ENCODE measurements around the gene PI4K2B.
"Not testable (repeated sequence)": the region's sequence is repeated elsewhere in the genome, so short reads cannot be mapped to it uniquely, and the experiment has no call there.

The PI4K2B gene

DNA sequence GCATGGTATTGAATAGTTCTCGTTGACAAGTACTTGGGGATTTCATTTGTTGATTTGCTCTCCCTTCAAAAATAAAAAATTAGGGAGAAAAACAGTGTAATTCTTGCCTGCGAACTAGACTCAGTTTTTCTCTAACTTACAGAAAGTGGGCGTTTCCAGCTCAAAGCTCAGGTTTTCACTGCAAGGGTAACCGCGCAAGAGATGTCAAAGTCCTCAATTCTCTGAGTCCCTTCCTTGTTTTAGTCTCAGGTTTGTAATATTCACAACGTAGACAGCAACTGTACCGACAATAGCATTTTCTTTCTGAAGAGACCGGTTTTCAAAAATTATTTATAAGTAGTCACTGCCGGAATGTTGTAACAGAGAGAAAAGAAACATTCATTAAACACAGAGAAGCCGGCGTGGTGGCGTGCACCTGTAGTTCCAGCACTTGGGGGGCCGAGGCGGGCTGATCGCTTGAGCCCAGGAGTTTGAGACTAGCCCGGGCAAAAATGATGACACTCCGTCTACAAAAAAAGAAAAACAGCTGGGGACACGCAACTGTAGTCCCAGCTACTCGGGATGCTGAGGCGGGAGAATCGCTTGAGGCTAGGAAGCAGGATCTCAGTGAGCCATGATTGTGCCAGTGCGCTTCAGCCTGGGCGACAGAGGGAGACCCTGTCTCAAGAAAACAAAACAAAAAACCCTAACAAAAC is 79.5 kb downstream of the PI4K2B start:
- peaks cover 0 to 5% of the 10 kb centered on the region in 2 donors for H3K36me3 ChIP-seq (ENCODE audit: control insufficient read depth in 1 of 2, insufficient read depth in 2 of 2, low read length in 2 of 2)
- H3K9me3 ChIP-seq (ENCODE audit: control insufficient read depth in 1 of 2, low read length in 2 of 2): no peaks in the 10 kb centered on the region
- peak overlapping the region; percentile 80 to 95 for H3K4me3 ChIP-seq (ENCODE audit: low read depth in 1 of 2, low read length in 2 of 2)
- H3K4me1 ChIP-seq (ENCODE audit: control insufficient read depth in 1 of 2, insufficient read depth in 2 of 2, low read length in 2 of 2): peaks cover 9 to 10% of the 10 kb centered on the region in 2 donors
- no peaks in the 10 kb centered on the region for H3K27me3 ChIP-seq (ENCODE audit: control insufficient read depth in 1 of 2, insufficient read depth in 2 of 2, low read length in 2 of 2)
- H3K27ac ChIP-seq (ENCODE audit: low read depth, low read length): peak overlapping the region; percentile 80
- peak overlapping the region; percentile 76 to 83 for H3K9ac ChIP-seq (ENCODE audit: low read depth in 1 of 2, low read length in 2 of 2)

DNA sequence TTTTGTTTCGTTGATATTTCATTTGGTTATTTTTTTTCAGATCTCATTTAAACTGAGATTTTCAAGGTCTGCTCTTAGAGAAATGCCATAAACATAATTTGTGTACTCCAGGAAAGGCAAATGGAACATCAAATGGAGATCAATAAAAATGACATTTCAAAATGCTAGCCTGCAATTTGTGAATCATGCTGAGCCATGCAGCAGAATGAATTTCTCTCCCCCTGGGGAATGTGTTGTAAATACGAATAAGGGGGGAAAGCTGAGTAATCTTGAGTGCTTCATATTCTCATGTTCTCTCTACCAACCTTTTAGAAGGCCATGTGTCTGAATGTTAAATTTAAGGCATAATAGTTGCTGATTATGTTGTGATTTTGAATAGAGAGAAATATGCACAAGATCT is 86.5 kb downstream of the PI4K2B start:
- Histone ChIP-seq H3K27ac (ENCODE audit: low read depth, low read length) (no peak overlapping the region), H3K9ac (ENCODE audit: low read depth in 1 of 2, low read length in 2 of 2) (no peak overlapping the region), H3K36me3 (ENCODE audit: control insufficient read depth in 1 of 2, insufficient read depth in 2 of 2, low read length in 2 of 2) (peaks cover 0 to 16% of the 10 kb centered on the region in 2 donors), H3K27me3 (ENCODE audit: control insufficient read depth in 1 of 2, insufficient read depth in 2 of 2, low read length in 2 of 2) (no peaks in the 10 kb centered on the region), H3K4me1 (ENCODE audit: control insufficient read depth in 1 of 2, insufficient read depth in 2 of 2, low read length in 2 of 2) (no peaks in the 10 kb centered on the region), H3K4me3 (ENCODE audit: low read depth in 1 of 2, low read length in 2 of 2) (no peak overlapping the region), H3K9me3 (ENCODE audit: control insufficient read depth in 1 of 2, low read length in 2 of 2) (no peaks in the 10 kb centered on the region)

DNA sequence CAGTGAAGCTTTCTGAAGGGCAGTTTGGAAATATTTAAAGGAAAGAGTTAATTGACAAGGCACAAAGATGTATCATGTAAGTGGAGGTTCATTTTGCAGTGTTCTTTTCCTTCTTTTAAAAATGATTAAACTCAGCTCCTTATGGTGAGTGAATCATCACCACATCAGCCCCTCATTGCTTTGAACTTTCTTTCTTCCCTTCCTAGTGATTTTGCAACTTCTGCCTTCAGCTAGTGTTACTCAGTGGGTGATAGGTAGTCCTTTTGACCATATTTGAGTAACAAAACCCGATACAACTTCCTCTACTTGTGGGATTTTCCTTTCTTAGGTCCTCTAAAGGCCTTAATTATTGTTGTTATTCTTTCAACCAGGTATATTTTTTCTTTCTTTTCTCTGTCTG is 86.9 kb downstream of the PI4K2B start:
- no peaks in the 10 kb centered on the region for H3K27me3 ChIP-seq (ENCODE audit: control insufficient read depth in 1 of 2, insufficient read depth in 2 of 2, low read length in 2 of 2)
- H3K27ac ChIP-seq (ENCODE audit: low read depth, low read length): no peak overlapping the region
- H3K9ac ChIP-seq (ENCODE audit: low read depth in 1 of 2, low read length in 2 of 2): no peak overlapping the region
- H3K9me3 ChIP-seq (ENCODE audit: control insufficient read depth in 1 of 2, low read length in 2 of 2): no peaks in the 10 kb centered on the region
- H3K4me1 ChIP-seq (ENCODE audit: control insufficient read depth in 1 of 2, insufficient read depth in 2 of 2, low read length in 2 of 2): peaks cover 0 to 1% of the 10 kb centered on the region in 2 donors
- no peak overlapping the region for H3K4me3 ChIP-seq (ENCODE audit: low read depth in 1 of 2, low read length in 2 of 2)
- peaks cover 0 to 14% of the 10 kb centered on the region in 2 donors for H3K36me3 ChIP-seq (ENCODE audit: control insufficient read depth in 1 of 2, insufficient read depth in 2 of 2, low read length in 2 of 2)

DNA sequence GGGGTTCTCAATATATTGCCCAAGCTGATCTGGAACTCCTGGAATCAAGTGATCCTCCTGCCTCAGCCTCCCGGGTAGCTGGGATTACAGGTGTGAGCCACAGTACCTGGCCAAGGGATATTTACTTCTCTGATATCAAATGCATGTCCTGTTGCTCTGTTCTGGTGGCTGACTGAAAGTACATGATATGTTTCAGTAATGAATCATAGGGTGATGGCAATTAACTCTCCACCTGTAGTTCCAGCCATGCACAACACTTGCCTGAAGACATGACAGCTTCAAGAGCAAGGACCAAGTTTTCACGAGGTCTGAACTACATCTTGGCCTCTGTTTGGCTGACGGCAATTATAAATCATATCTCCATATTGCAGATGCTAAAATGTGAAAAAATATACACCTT is 87.9 kb downstream of the PI4K2B start:
- H3K27ac ChIP-seq (ENCODE audit: low read depth, low read length): no peak overlapping the region
- peaks cover 0 to 3% of the 10 kb centered on the region in 2 donors for H3K4me1 ChIP-seq (ENCODE audit: control insufficient read depth in 1 of 2, insufficient read depth in 2 of 2, low read length in 2 of 2)
- no peaks in the 10 kb centered on the region for H3K27me3 ChIP-seq (ENCODE audit: control insufficient read depth in 1 of 2, insufficient read depth in 2 of 2, low read length in 2 of 2)
- H3K9ac ChIP-seq (ENCODE audit: low read depth in 1 of 2, low read length in 2 of 2): no peak overlapping the region
- H3K9me3 ChIP-seq (ENCODE audit: control insufficient read depth in 1 of 2, low read length in 2 of 2): no peaks in the 10 kb centered on the region
- H3K36me3 ChIP-seq (ENCODE audit: control insufficient read depth in 1 of 2, insufficient read depth in 2 of 2, low read length in 2 of 2): peaks cover 0 to 11% of the 10 kb centered on the region in 2 donors
- H3K4me3 ChIP-seq (ENCODE audit: low read depth in 1 of 2, low read length in 2 of 2): no peak overlapping the region

DNA sequence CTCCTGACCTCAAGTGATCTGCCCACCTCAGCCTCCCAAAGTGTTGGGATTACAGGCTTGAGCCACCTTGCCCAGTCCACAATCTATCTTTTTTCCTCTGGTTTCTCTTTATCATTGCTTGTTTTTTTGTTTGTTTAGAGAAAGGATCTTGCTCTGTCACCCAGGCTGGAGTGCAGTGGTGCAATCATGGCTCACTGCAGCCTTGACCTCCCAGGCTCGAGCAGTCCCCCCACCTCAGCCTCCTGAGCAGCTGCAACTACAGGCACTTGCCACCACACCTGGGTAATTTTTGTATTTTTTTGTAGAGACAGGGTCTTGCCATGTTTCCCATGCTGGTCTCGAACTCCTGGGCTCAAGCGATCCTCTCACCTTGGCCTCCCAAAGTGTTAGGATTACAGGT is 94.6 kb downstream of the PI4K2B start:
- H3K27ac ChIP-seq (ENCODE audit: low read depth, low read length); H3K9me3 ChIP-seq (ENCODE audit: control insufficient read depth in 1 of 2, low read length in 2 of 2); H3K27me3 ChIP-seq (ENCODE audit: control insufficient read depth in 1 of 2, insufficient read depth in 2 of 2, low read length in 2 of 2); H3K4me3 ChIP-seq (ENCODE audit: low read depth in 1 of 2, low read length in 2 of 2); H3K9ac ChIP-seq (ENCODE audit: low read depth in 1 of 2, low read length in 2 of 2); H3K36me3 ChIP-seq (ENCODE audit: control insufficient read depth in 1 of 2, insufficient read depth in 2 of 2, low read length in 2 of 2): not testable (repeated sequence)
- peaks cover 9 to 12% of the 10 kb centered on the region in 2 donors for H3K4me1 ChIP-seq (ENCODE audit: control insufficient read depth in 1 of 2, insufficient read depth in 2 of 2, low read length in 2 of 2)
